ENCODE measurements around the gene FNBP1. TPM values are rescaled to one million over a fixed set of nuclear protein-coding genes. Genes with fewer than 3 reads are reported as not detected.

The FNBP1 gene
- total and polyA plus RNA-seq, 2 experiments from 2014 or later, result 26.6 to 28.8 TPM

DNA sequence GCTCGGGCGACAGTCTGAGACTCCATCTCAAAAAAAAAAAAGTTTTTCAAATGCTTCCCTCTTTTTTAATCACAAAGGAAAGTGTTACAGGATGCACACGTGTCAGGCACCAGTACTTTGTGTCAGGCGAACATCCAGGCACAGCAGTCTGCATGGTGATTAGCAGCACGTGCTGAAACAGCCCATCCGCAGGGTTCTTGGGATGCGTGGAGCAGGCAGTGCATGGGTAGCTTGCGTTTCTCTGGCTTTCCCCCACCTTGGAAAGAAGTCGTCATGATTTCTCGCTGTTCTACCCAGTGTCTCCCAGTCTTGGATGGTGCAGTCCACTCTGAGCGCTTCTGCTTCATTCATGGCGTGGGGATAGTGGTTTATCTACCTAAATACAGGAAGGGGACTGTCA, 46.2 kb upstream of the FNBP1 start (continued):
- TF ChIP-seq, protein P1, sequence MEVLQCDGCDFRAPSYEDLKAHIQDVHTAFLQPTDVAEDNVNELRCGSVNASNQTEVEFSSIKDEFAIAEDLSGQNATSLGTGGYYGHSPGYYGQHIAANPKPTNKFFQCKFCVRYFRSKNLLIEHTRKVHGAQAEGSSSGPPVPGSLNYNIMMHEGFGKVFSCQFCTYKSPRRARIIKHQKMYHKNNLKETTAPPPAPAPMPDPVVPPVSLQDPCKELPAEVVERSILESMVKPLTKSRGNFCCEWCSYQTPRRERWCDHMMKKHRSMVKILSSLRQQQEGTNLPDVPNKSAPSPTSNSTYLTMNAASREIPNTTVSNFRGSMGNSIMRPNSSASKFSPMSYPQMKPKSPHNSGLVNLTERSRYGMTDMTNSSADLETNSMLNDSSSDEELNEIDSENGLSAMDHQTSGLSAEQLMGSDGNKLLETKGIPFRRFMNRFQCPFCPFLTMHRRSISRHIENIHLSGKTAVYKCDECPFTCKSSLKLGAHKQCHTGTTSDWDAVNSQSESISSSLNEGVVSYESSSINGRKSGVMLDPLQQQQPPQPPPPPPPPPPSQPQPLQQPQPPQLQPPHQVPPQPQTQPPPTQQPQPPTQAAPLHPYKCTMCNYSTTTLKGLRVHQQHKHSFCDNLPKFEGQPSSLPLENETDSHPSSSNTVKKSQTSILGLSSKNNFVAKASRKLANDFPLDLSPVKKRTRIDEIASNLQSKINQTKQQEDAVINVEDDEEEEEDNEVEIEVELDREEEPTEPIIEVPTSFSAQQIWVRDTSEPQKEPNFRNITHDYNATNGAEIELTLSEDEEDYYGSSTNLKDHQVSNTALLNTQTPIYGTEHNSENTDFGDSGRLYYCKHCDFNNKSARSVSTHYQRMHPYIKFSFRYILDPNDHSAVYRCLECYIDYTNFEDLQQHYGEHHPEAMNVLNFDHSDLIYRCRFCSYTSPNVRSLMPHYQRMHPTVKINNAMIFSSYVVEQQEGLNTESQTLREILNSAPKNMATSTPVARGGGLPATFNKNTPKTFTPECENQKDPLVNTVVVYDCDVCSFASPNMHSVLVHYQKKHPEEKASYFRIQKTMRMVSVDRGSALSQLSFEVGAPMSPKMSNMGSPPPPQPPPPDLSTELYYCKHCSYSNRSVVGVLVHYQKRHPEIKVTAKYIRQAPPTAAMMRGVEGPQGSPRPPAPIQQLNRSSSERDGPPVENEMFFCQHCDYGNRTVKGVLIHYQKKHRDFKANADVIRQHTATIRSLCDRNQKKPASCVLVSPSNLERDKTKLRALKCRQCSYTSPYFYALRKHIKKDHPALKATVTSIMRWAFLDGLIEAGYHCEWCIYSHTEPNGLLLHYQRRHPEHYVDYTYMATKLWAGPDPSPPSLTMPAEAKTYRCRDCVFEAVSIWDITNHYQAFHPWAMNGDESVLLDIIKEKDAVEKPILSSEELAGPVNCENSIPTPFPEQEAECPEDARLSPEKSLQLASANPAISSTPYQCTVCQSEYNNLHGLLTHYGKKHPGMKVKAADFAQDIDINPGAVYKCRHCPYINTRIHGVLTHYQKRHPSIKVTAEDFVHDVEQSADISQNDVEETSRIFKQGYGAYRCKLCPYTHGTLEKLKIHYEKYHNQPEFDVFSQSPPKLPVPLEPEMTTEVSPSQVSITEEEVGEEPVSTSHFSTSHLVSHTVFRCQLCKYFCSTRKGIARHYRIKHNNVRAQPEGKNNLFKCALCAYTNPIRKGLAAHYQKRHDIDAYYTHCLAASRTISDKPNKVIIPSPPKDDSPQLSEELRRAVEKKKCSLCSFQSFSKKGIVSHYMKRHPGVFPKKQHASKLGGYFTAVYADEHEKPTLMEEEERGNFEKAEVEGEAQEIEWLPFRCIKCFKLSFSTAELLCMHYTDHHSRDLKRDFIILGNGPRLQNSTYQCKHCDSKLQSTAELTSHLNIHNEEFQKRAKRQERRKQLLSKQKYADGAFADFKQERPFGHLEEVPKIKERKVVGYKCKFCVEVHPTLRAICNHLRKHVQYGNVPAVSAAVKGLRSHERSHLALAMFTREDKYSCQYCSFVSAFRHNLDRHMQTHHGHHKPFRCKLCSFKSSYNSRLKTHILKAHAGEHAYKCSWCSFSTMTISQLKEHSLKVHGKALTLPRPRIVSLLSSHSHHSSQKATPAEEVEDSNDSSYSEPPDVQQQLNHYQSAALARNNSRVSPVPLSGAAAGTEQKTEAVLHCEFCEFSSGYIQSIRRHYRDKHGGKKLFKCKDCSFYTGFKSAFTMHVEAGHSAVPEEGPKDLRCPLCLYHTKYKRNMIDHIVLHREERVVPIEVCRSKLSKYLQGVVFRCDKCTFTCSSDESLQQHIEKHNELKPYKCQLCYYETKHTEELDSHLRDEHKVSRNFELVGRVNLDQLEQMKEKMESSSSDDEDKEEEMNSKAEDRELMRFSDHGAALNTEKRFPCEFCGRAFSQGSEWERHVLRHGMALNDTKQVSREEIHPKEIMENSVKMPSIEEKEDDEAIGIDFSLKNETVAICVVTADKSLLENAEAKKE (CRISPR knock-in tag; IDR thresholded peaks at IDR 0.05), result no peak
- TF ChIP-seq POLR2AphosphoS5 (IDR thresholded peaks at IDR 0.05; ENCODE audit: low read depth) (no peak), CREB1 (CRISPR knock-in tag; IDR thresholded peaks at IDR 0.05; ENCODE audit: low read depth) (no peak), EZH2 (IDR thresholded peaks at IDR 0.05; ENCODE audit: low read depth, unreplicated experiment) (no peak), ZNF331 (CRISPR knock-in tag; IDR thresholded peaks at IDR 0.05; ENCODE audit: low read depth) (no peak), NANOG (IDR thresholded peaks at IDR 0.05; ENCODE audit: borderline replicate concordance) (no peak)

DNA sequence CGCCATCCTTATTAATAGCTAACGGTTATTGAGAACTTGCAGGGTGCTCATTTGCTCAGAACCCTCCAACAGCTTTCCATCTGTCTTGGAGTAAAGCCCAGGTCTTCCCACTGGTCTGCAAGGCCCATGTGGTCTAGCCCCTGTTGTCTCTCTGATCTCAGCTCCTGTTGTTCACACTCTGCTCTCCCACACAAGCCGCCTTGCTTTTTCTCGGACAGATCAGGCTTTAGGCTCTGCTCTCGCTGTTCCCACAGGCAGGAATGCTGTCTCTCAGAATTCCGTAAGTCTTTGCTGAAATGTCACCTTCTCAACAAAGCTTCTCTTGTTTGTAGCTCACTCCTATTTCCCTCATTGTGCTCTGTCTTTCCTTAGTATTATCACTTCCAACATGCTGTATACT, 45.1 kb upstream of the FNBP1 start:
- Histone ChIP-seq H3F3A (replicated peaks; ENCODE audit: low read depth) (no peaks in the 10 kb centered on the region), H3K4me3 (no peak overlapping the region), H2AFZ (no peak overlapping the region), H3K36me3 (ENCODE audit: insufficient read depth) (peaks cover 16% of the 10 kb centered on the region), H3K27me3 (ENCODE audit: insufficient read depth) (no peaks in the 10 kb centered on the region), H3K4me2 (no peak overlapping the region), H4K20me1 (replicated peaks; ENCODE audit: insufficient read depth) (peaks cover 10% of the 10 kb centered on the region; the same call in 1 of the 2 replicates), H3K4me1 (ENCODE audit: insufficient read depth) (no peaks in the 10 kb centered on the region), H3K9me2 (ENCODE audit: insufficient read depth) (no peaks in the 10 kb centered on the region), H3K79me2 (replicated peaks; ENCODE audit: insufficient read depth) (no peaks in the 10 kb centered on the region), H3K27ac (ENCODE audit: low read depth) (0 out of 2 replicates have a peak overlapping the region, but pooled peaks have one; percentile 5)
- Mint-ChIP-seq H3K9me3 (no peaks in the 10 kb centered on the region), H3K27ac (no peak overlapping the region), H3K4me1 (no peaks in the 10 kb centered on the region), H3K27me3 (ENCODE audit: insufficient read depth, low read depth, poor library complexity) (no peaks in the 10 kb centered on the region), H3K4me3 (no peak overlapping the region), H3K36me3 (ENCODE audit: low read depth) (peaks cover 27% of the 10 kb centered on the region)
- ATAC-seq (no peak), DNase-seq (ENCODE audit: low spot score) (no peak)
- TF ChIP-seq EZH2 (IDR thresholded peaks at IDR 0.05; ENCODE audit: low read depth, unreplicated experiment) (no peak), POLR2AphosphoS5 (IDR thresholded peaks at IDR 0.05; ENCODE audit: low read depth) (no peak), NANOG (IDR thresholded peaks at IDR 0.05; ENCODE audit: borderline replicate concordance) (no peak), EZH2phosphoT487 (IDR thresholded peaks at IDR 0.05; ENCODE audit: unreplicated experiment) (no peak), CREB1 (CRISPR knock-in tag; IDR thresholded peaks at IDR 0.05; ENCODE audit: low read depth) (no peak)
- TF ChIP-seq, protein P2, sequence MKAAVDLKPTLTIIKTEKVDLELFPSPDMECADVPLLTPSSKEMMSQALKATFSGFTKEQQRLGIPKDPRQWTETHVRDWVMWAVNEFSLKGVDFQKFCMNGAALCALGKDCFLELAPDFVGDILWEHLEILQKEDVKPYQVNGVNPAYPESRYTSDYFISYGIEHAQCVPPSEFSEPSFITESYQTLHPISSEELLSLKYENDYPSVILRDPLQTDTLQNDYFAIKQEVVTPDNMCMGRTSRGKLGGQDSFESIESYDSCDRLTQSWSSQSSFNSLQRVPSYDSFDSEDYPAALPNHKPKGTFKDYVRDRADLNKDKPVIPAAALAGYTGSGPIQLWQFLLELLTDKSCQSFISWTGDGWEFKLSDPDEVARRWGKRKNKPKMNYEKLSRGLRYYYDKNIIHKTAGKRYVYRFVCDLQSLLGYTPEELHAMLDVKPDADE (IDR thresholded peaks at IDR 0.05), result no peak
- TF ChIP-seq, protein P3, sequence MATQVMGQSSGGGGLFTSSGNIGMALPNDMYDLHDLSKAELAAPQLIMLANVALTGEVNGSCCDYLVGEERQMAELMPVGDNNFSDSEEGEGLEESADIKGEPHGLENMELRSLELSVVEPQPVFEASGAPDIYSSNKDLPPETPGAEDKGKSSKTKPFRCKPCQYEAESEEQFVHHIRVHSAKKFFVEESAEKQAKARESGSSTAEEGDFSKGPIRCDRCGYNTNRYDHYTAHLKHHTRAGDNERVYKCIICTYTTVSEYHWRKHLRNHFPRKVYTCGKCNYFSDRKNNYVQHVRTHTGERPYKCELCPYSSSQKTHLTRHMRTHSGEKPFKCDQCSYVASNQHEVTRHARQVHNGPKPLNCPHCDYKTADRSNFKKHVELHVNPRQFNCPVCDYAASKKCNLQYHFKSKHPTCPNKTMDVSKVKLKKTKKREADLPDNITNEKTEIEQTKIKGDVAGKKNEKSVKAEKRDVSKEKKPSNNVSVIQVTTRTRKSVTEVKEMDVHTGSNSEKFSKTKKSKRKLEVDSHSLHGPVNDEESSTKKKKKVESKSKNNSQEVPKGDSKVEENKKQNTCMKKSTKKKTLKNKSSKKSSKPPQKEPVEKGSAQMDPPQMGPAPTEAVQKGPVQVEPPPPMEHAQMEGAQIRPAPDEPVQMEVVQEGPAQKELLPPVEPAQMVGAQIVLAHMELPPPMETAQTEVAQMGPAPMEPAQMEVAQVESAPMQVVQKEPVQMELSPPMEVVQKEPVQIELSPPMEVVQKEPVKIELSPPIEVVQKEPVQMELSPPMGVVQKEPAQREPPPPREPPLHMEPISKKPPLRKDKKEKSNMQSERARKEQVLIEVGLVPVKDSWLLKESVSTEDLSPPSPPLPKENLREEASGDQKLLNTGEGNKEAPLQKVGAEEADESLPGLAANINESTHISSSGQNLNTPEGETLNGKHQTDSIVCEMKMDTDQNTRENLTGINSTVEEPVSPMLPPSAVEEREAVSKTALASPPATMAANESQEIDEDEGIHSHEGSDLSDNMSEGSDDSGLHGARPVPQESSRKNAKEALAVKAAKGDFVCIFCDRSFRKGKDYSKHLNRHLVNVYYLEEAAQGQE (IDR thresholded peaks at IDR 0.05; ENCODE audit: unreplicated experiment), result no peak
